Adrenal gland (tissue), 12 donors: ENCODE data around the gene UCP3. TPM values are rescaled to one million over a fixed set of nuclear protein-coding genes. Genes with fewer than 3 reads are reported as not detected.

Experiments used
- DNase-seq, 7 donors: peaks; one replicate each; pipeline ENCODE4 v3.0.0-alpha.2; 2019 to 2020
- H3K27ac ChIP-seq, 5 donors: fragments of 200-600 bp; sonication (generic) in 4 of 5; 1 replicate in 3 of 5; 2 replicates in 2 of 5; pipeline versions ENCODE4 v1.5.1 to v1.8.0; 2016 to 2020; ENCODE audit warnings: mild to moderate bottlenecking in 1 of 5
- H3K27me3 ChIP-seq: fragments of 200-600 bp; 2 replicates; pipeline ENCODE4 v1.8.0; 2021
- H3K36me3 ChIP-seq, 2 donors: fragments of 200-600 bp; replicated peaks in 1 of 2; 1 replicate in 1 of 2; 2 replicates in 1 of 2; pipeline versions ENCODE4 v1.5.1 to v1.8.0; 2018 to 2022
- H3K4me1 ChIP-seq, 2 donors: fragments of 200-600 bp; replicated peaks in 1 of 2; 1 replicate in 1 of 2; 2 replicates in 1 of 2; pipeline versions ENCODE4 v1.5.1 to v1.8.0; 2018 to 2021
- H3K4me3 ChIP-seq, 4 donors: fragments of 200-600 bp; sonication (generic) in 3 of 4; one replicate each; pipeline ENCODE4 v1.5.1; 2016 to 2018
- H3K9me3 ChIP-seq, 3 donors: fragments of 200-600 bp; sonication (generic) in 1 of 3; replicated peaks in 1 of 3; 1 replicate in 2 of 3; 2 replicates in 1 of 3; pipeline versions ENCODE4 v1.5.1 to v1.8.0; 2016 to 2021
- POLR2A ChIP-seq, 2 donors: fragments of 450-650 bp; IDR thresholded peaks; one replicate each; pipeline ENCODE4 v1.6.1; 2017; ENCODE audit warnings: antibody characterized with exemption in 2 of 2, mild to moderate bottlenecking in 2 of 2, moderate library complexity in 1 of 2
- WGBS, 4 donors: extraction: QIAGEN DNeasy Blood & Tissue Kit in 2 of 4; methylation state at CpG; one replicate each; pipeline versions ENCODE4 v1.1.5 to v1.1.7; 2013 to 2017; 5-methylcytosine and 5-hydroxymethylcytosine counted together
- intact Hi-C, 2 donors: fragments of 100-400 bp; cut with DNase I; formaldehyde crosslinking; loops; one replicate each; pipeline versions ENCODE4 v1.14.1 to v1.15.0; 2022 to 2023
- polyA plus RNA-seq, 3 donors: library from polyadenylated mRNA; stranded (reverse); fragments of 200-250 nt in 2 of 3; fragments of 350-450 nt in 1 of 3; fragmentation: Illumina TruSeq in 1 of 3; extraction: RNeasy Lipid Tissue Mini Kit (QIAGEN cat#74804) in 1 of 3; gene quantifications; one replicate each; pipeline ENCODE4 v1.2.3, GENCODE V29; 2013 to 2014
- total RNA-seq, 9 donors: library from RNA; depleted of rRNA in 4 of 9; stranded (reverse); fragments of >200 nt in 4 of 9; fragments of 120-200 nt in 1 of 9; fragmentation: NEBNext Ultra II Directional in 1 of 9; extraction: Animal tissue kit (Norgen Biotek cat#: 25700) in 1 of 9; gene quantifications; one replicate each; pipeline versions ENCODE4 v1.1.0 to v1.2.4, GENCODE V29; 2013 to 2023
- TF ChIP-seq, protein P1 (sequence below), 6 experiments: fragments of 450-650 bp in 4 of 6; fragments of 200-600 bp in 2 of 6; sonication (generic) in 1 of 6; IDR thresholded peaks; 1 replicate in 5 of 6; 2 replicates in 1 of 6; pipeline versions ENCODE4 v1.5.1 to v1.8.0; 2016 to 2021; ENCODE audit warnings: antibody characterized with exemption in 6 of 6, mild to moderate bottlenecking in 2 of 6, moderate library complexity in 1 of 6
- donor health status: healthy with polysubstance abuse.
- donor health status: Bipolar disorder and iron deficiency.
- donor health status: DM: yes; HTN: yes; CAD: no.
- donor health status: DM: no; HTN: no; CAD: no.
- donor health status: DM: no; HTN: no; CAD: no.
- donor health status: DM: yes; HTN: yes; CAD: no.

Gene UCP3
- total and polyA plus RNA-seq, 12 donors = 0.36 to 6.3 (median 1.4) TPM

DNA sequence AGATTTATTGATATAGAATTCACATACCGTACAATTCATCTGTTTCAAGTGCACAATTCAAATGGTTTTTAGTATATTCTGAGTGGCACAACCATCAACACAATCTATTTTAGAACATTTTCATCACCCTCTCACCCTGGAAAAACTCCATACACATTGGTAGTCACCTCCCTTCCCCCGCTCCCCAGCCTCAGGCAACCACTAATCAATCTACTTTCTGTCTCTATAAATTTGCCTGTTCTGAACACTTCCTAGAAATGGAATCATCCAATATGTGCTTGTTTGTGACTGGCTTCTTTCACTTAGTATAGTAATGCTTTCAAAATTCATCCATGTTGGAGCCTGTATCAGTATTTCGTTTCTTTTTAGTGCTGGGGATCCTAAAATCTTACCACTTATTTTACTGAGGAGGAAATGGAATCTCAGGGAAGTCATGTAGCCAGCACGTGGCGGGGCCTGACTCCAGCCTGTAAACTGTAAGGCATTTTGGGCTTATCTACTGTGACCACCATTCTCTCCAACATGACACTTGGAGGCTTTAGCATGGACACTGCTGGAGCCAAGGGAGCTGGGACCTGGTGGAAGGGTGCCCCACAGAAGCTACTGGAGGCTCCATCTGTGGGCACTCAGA, 905 bp upstream of the UCP3 start:
- no peak for TF ChIP-seq POLR2A (IDR thresholded peaks at IDR 0.05)
- TF ChIP-seq, protein P1, sequence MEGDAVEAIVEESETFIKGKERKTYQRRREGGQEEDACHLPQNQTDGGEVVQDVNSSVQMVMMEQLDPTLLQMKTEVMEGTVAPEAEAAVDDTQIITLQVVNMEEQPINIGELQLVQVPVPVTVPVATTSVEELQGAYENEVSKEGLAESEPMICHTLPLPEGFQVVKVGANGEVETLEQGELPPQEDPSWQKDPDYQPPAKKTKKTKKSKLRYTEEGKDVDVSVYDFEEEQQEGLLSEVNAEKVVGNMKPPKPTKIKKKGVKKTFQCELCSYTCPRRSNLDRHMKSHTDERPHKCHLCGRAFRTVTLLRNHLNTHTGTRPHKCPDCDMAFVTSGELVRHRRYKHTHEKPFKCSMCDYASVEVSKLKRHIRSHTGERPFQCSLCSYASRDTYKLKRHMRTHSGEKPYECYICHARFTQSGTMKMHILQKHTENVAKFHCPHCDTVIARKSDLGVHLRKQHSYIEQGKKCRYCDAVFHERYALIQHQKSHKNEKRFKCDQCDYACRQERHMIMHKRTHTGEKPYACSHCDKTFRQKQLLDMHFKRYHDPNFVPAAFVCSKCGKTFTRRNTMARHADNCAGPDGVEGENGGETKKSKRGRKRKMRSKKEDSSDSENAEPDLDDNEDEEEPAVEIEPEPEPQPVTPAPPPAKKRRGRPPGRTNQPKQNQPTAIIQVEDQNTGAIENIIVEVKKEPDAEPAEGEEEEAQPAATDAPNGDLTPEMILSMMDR (IDR thresholded peaks at IDR 0.05) = no peak

DNA sequence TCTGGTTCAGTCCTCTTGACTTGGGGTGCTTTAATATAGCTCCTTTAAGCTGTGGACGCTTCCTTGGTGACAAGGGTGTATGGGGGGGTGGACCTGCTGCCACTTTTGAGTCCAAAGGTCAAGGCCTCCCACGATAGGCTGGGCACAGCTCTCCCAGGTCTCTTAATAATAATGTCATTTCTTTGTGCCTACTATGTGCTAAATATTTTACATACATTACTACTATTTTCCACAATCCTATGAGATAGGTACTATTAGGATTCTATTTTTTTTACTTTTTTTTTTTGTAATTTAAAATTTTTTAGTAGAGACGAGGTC, 304 bp upstream of the UCP3 start:
- intact Hi-C loops = no loop called here
- no peak overlapping the region for H3K27ac ChIP-seq
- peaks cover 0 to 4% of the 10 kb centered on the region in 2 donors for H3K4me1 ChIP-seq
- H3K9me3 ChIP-seq = no peaks in the 10 kb centered on the region
- no peaks in the 10 kb centered on the region for H3K36me3 ChIP-seq
- H3K4me3 ChIP-seq = no peak overlapping the region
- H3K27me3 ChIP-seq = no peaks in the 10 kb centered on the region
- no peak for TF ChIP-seq POLR2A (IDR thresholded peaks at IDR 0.05)
- TF ChIP-seq, protein P1 (IDR thresholded peaks at IDR 0.05) = no peak
- no peak for DNase-seq
- WGBS, 4 donors = 78 to 83% (median 81%) methylated on average over 3 of the region's 3 CpGs

More for the DNA sequence above, 905 bp upstream of the UCP3 start:
- H3K36me3 ChIP-seq = no peaks in the 10 kb centered on the region
- no peak for DNase-seq
- no peaks in the 10 kb centered on the region for H3K9me3 ChIP-seq
- intact Hi-C loops = no loop called here
- no peak overlapping the region for H3K27ac ChIP-seq
- no peak overlapping the region for H3K4me3 ChIP-seq
- 89 to 97% (median 92%) methylated on average over 5 of the region's 5 CpGs for WGBS, 4 donors
- H3K4me1 ChIP-seq = peaks cover 0 to 4% of the 10 kb centered on the region in 2 donors
- H3K27me3 ChIP-seq = no peaks in the 10 kb centered on the region

DNA sequence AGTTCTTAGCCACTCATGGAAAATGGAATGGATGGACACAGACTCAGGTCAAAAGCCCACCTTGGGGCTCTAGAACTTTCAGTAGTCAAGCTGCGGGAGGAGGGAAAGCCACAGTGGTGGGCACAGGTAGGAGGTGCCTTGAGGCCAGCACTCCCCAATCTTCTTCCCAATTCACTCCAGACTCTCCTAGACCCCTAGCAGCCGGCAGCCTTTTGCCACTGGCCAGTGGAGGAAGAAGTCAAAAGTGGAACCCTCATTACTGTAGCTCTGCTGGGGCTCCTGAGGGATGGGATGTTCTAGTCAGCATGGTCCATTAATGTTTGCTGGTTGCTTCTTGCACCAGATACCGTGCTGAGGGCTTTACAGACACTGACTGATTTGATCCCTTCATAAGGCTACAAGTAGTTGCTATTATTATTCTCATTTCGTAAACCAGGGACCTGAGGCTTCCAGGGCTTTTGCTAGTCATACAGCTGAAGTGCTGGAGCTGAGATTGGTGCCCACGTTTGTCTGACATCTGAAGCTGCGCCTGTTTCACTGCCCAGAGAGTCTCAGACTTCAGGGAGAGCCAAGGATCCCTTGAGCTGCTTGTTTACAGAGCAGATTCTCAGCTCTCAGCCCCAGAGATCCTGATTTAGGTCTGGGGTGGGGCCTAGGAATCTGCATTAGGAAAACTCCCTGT, 1.1 kb downstream of the UCP3 start:
- no peak for DNase-seq
- Histone ChIP-seq H3K4me1 (peaks cover 0 to 4% of the 10 kb centered on the region in 2 donors), H3K4me3 (no peak overlapping the region), H3K27me3 (no peaks in the 10 kb centered on the region), H3K36me3 (peaks cover 0 to 4% of the 10 kb centered on the region in 2 donors), H3K27ac (no peak overlapping the region), H3K9me3 (no peaks in the 10 kb centered on the region)
- TF ChIP-seq, protein P1 (IDR thresholded peaks at IDR 0.05) = no peak
- TF ChIP-seq POLR2A (IDR thresholded peaks at IDR 0.05) = no peak
- intact Hi-C loops = no loop called here
- 88 to 96% (median 92%) methylated on average over 4 to 6 of the region's 6 CpGs for WGBS, 4 donors

DNA sequence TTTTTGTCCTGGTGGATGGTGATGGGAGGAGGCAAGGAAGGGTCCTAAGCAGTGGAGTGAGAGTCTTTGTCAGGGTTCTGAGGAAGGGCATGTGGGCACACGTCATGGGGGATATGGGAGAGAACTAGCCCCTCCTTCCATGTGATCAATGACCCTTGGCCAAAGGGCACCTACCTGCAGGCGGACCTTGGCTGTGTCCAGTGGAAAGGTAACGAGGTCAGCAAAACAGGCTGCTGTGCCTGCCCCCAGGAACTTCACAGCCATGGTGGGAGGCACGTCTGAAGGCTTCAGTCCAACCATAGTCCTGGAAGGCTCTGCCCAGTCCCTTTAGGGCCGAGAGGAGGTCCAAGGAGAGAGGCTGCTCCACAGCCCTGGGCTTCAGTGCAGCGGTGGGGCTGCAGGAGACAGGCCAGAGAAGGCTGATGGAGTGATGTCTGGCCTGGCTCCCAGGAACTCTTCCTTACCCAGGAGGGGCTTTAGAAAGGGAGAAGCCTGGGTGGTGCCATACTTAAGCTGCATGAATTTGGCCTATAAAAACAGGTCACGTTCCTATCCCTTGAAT, 2.1 kb downstream of the UCP3 start:
- 87 to 93% (median 90%) methylated on average over 5 to 7 of the region's 7 CpGs for WGBS, 4 donors
- TF ChIP-seq POLR2A (IDR thresholded peaks at IDR 0.05) = no peak
- TF ChIP-seq, protein P1 (IDR thresholded peaks at IDR 0.05) = no peak
- intact Hi-C loops = no loop called here
- Histone ChIP-seq H3K27me3 (no peaks in the 10 kb centered on the region), H3K9me3 (no peaks in the 10 kb centered on the region), H3K4me3 (no peak overlapping the region), H3K27ac (no peak overlapping the region), H3K4me1 (peaks cover 0 to 3% of the 10 kb centered on the region in 2 donors), H3K36me3 (peaks cover 0 to 4% of the 10 kb centered on the region in 2 donors)
- no peak for DNase-seq
